ENCODE measurements around the gene HOXA3.

Gene HOXA3

DNA sequence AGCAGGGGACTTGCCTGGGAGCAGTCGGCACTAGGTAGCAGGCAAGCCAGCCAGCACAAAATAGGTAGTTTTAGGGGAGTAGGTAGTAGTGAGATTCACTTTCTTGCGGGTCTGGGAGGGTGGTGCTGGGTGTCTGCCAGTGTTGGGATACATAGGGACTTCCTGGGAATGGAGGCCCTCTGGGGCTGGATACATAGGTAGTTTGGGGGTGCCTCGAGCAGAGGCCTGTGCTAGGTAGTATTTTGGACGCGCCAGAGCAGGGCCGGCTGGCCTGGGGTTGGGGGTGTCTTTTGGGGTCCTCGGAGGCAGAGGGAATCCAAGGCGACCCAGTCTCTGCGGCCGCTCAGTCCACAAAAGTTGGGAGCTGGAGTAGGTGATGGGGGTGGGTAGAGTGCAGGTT is 2.0 kb upstream of the HOXA3 start:
- Histone ChIP-seq H3K9me3 (ENCODE audit: control insufficient read depth, low read length) (no peaks in the 10 kb centered on the region), H3K27me3 (replicated peaks; ENCODE audit: control insufficient read depth, insufficient read depth, low read length, poor library complexity, severe bottlenecking) (peaks cover 85% of the 10 kb centered on the region), H3K4me1 (ENCODE audit: control insufficient read depth, insufficient read depth, low read length, poor library complexity, severe bottlenecking) (peaks cover 50% of the 10 kb centered on the region), H3K36me3 (ENCODE audit: control insufficient read depth, insufficient read depth, low read length) (no peaks in the 10 kb centered on the region), H3K27ac (ENCODE audit: insufficient read depth, low read length, poor library complexity, severe bottlenecking) (no peak overlapping the region), H3K4me3 (ENCODE audit: insufficient read depth, low read depth, low read length, poor library complexity, severe bottlenecking) (no peak overlapping the region)
- no peak for DNase-seq

DNA sequence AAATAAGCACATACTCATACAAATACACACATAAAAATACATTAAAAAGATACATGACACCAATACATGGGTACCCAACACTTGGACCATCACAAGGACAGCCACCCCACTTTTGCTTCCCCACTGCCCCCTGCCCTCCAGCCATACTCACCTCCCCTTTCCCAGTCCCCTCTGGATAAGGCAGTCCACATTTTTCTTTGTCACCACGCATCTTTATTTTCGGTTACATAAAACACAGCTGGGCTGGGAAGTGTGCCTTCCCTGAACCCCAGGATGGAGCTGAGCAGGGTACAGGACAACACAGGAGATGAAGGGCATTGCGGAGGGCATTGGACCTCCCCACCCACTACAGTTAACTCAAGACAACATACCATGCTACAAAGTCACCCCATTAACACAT is 1.1 kb upstream of the HOXA3 start:
- Histone ChIP-seq H3K9me3 (ENCODE audit: control insufficient read depth, low read length) (no peaks in the 10 kb centered on the region), H3K4me1 (ENCODE audit: control insufficient read depth, insufficient read depth, low read length, poor library complexity, severe bottlenecking) (peaks cover 46% of the 10 kb centered on the region), H3K36me3 (ENCODE audit: control insufficient read depth, insufficient read depth, low read length) (no peaks in the 10 kb centered on the region), H3K27me3 (replicated peaks; ENCODE audit: control insufficient read depth, insufficient read depth, low read length, poor library complexity, severe bottlenecking) (peaks cover 89% of the 10 kb centered on the region), H3K27ac (ENCODE audit: insufficient read depth, low read length, poor library complexity, severe bottlenecking) (no peak overlapping the region), H3K4me3 (ENCODE audit: insufficient read depth, low read depth, low read length, poor library complexity, severe bottlenecking) (no peak overlapping the region)
- no peak for DNase-seq

DNA sequence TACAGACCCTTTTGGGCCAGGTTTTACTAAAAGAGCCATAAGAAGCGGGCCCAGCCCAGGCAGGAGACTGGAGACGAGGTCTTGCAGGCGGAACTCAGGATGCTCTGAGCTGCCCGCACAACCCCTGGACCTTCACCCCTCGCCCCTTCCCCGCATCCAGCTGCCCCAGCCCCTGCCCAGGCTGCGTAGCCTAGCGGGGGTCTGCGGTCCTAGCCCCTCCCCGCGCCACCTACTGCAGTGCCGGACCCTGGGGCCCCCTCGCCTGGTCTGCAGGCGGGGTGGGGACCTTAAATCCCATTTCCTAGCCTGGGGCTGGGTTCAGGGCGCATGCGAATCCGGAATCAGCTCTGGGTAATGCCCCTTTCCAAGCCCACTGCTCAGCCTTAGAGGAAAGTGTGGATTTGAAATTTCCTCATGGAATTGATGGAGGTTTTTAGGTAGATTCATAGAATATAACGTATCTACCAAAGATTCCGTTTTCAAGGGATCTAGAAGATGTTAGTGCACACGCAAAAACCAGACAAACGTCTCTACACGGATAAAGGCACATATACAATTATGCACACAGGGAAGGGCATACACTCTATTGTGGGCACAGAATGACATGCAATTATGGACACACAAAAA is 546 bp upstream of the HOXA3 start:
- peaks cover 91% of the 10 kb centered on the region for H3K27me3 ChIP-seq (replicated peaks; ENCODE audit: control insufficient read depth, insufficient read depth, low read length, poor library complexity, severe bottlenecking)
- no peak overlapping the region for H3K4me3 ChIP-seq (ENCODE audit: insufficient read depth, low read depth, low read length, poor library complexity, severe bottlenecking)
- H3K4me1 ChIP-seq (ENCODE audit: control insufficient read depth, insufficient read depth, low read length, poor library complexity, severe bottlenecking): peaks cover 42% of the 10 kb centered on the region

DNA sequence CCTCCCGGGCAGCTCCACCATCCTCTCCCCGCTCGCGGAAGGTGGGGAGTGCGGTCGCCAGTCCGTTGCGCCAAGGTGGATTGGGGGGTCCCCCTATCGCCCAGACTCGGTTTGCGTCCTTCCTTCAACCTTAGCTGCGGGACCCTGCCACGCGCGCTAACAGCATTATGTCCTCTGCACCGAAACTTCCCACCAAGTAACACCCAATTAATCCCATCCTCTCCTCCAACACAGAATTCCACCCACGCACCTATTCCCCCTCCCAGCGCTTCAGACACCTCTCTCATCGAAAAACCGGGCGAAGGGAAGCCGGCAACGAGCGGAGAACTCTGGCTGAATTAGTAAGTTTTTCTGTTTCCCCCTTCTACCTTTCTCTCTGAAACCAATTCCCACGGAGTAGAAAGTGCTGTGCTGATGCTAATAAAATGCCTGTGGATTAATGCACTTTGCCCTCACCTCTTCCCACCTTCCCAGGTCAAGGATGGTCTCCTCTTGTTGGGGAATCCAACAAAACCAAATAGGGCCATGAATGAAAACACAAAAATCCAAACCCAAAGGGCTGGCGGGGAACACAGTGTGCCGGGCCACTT is 947 bp downstream of the HOXA3 start:
- Histone ChIP-seq H3K4me3 (ENCODE audit: insufficient read depth, low read depth, low read length, poor library complexity, severe bottlenecking) (peak overlapping the region; percentile 48), H3K9me3 (ENCODE audit: control insufficient read depth, low read length) (no peaks in the 10 kb centered on the region), H3K27ac (ENCODE audit: insufficient read depth, low read length, poor library complexity, severe bottlenecking) (no peak overlapping the region), H3K27me3 (replicated peaks; ENCODE audit: control insufficient read depth, insufficient read depth, low read length, poor library complexity, severe bottlenecking) (peaks cover 92% of the 10 kb centered on the region), H3K36me3 (ENCODE audit: control insufficient read depth, insufficient read depth, low read length) (no peaks in the 10 kb centered on the region), H3K4me1 (ENCODE audit: control insufficient read depth, insufficient read depth, low read length, poor library complexity, severe bottlenecking) (peaks cover 45% of the 10 kb centered on the region)
- no peak for DNase-seq

More for the DNA sequence above, 546 bp upstream of the HOXA3 start:
- H3K36me3 ChIP-seq (ENCODE audit: control insufficient read depth, insufficient read depth, low read length): no peaks in the 10 kb centered on the region
- H3K27ac ChIP-seq (ENCODE audit: insufficient read depth, low read length, poor library complexity, severe bottlenecking): no peak overlapping the region
- H3K9me3 ChIP-seq (ENCODE audit: control insufficient read depth, low read length): no peaks in the 10 kb centered on the region
- DNase-seq: no peak

DNA sequence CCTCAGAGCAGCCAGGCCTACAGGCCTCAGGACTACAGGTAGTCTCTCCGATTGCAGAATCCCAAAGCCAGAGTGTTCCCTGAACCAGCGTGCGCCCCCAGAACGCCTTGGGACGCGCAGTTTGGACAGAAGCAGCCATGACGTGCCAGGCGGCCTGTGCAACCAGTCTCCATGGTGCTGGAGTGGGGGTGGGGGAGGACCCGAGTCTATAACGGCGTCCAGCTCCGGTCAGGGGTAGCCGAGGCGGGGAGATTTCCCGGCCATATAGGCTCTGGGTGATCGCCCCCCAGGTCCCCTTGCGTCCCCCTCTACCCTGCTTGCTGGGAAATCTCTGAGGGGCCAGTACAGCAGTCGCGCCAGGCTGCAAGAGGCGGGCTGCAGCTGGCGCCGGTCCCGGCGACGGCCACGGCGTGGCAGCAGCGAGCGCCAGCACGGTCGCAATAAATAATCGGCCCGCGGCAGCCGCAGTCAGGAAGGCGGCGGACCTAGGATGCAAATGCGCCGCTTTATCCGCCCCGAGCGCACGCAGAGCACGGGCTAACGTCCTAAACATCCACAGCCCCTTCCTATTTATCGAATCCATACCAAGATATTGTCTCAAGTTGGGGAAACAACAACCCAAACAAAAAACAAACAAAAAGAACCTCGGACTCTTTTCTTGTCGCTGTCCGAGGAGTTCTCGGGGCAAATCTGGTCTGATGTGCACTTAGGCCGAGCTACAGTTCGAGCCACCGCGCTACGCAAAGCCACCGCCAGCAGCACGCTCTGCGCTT is 1.6 kb downstream of the HOXA3 start:
- peaks cover 38% of the 10 kb centered on the region for H3K4me1 ChIP-seq (ENCODE audit: control insufficient read depth, insufficient read depth, low read length, poor library complexity, severe bottlenecking)

DNA sequence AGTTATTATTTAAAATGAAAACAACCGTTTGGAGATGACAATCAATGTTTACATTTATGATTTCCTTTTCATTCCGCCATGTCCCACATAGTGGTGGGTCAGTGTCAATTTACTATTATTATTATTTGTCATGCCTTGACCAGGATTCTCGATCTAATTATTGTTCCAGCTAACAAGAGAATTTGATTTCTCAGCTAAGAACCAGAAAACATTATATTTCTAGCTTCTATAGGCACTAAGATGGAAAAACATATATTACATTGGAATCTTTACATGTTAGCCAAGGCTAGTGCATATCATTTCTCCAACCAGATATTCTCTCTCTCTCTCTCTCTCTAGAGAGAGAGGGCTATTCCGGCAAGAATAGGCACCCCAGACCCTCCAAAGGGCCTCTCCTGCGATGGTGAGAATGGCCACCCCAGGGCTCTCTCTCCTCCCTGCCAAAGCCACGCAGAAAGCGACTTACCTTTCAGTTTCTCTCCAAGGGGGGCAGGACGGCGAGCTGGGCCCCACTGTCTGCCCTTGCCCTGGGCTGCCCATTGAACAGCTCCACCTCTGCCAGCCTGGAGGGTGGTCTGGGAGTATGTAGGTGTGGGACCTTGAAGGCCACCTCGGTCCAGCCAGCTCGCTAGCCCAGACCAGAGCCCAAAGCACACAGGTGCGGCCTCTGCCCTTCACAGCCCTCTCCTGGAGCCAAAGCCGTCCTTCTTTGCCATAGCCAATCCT is 2.4 kb downstream of the HOXA3 start:
- H3K9me3 ChIP-seq (ENCODE audit: control insufficient read depth, low read length): no peaks in the 10 kb centered on the region
- H3K4me3 ChIP-seq (ENCODE audit: insufficient read depth, low read depth, low read length, poor library complexity, severe bottlenecking): no peak overlapping the region
- peaks cover 78% of the 10 kb centered on the region for H3K27me3 ChIP-seq (replicated peaks; ENCODE audit: control insufficient read depth, insufficient read depth, low read length, poor library complexity, severe bottlenecking)
- H3K36me3 ChIP-seq (ENCODE audit: control insufficient read depth, insufficient read depth, low read length): no peaks in the 10 kb centered on the region
- peaks cover 31% of the 10 kb centered on the region for H3K4me1 ChIP-seq (ENCODE audit: control insufficient read depth, insufficient read depth, low read length, poor library complexity, severe bottlenecking)
- no peak overlapping the region for H3K27ac ChIP-seq (ENCODE audit: insufficient read depth, low read length, poor library complexity, severe bottlenecking)
- no peak for DNase-seq

More for the DNA sequence above, 1.6 kb downstream of the HOXA3 start:
- Histone ChIP-seq H3K9me3 (ENCODE audit: control insufficient read depth, low read length) (no peaks in the 10 kb centered on the region), H3K4me3 (ENCODE audit: insufficient read depth, low read depth, low read length, poor library complexity, severe bottlenecking) (peak overlapping the region; percentile 48), H3K27me3 (replicated peaks; ENCODE audit: control insufficient read depth, insufficient read depth, low read length, poor library complexity, severe bottlenecking) (peaks cover 85% of the 10 kb centered on the region), H3K36me3 (ENCODE audit: control insufficient read depth, insufficient read depth, low read length) (no peaks in the 10 kb centered on the region), H3K27ac (ENCODE audit: insufficient read depth, low read length, poor library complexity, severe bottlenecking) (no peak overlapping the region)
- DNase-seq: peak; percentile 42 to 48 (median 43)

DNA sequence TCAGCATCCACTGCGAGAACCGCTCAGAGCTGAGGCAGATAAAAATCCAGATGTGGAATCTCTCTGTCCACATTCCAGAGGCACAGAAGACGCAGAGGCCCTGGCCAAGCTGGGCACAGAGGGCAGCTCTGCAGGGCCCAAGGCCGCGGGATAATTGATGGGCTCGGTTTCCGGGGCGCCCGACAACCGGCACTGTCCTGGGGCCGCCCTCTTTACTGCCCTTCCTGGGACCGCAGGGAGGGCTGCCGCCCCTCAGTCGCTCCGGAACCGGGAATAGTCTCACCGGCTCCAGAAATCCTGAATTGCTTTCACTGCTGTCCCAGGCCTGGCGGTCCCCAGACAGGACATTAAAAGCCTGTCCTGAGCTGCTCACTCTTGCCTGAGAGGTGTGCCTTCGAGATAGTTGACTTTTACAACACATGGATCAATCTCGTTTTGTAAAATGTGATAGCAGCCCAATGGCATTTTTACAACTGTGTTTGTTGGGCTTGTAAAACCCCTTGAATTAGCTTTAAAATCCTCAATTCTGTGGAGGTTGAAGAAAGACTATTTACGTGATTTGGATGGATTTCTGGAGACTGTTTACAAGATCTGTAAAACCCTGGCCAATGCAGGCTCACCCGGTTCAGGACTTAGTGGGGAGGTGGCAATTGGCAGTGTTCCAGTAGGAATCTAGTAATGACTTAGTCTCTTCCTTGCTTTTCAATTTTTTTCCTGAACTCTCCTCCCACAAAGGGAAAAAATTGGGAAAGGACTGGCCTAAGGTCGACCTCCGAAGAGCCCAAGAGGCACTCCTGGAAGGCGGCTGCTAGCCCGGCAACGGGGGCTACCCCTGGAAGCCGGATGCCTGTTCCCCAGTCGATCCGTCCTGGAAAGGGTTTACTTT is 3.4 kb downstream of the HOXA3 start:
- DNase-seq: no peak
- Histone ChIP-seq H3K4me3 (ENCODE audit: insufficient read depth, low read depth, low read length, poor library complexity, severe bottlenecking) (no peak overlapping the region), H3K4me1 (ENCODE audit: control insufficient read depth, insufficient read depth, low read length, poor library complexity, severe bottlenecking) (peaks cover 25% of the 10 kb centered on the region), H3K9me3 (ENCODE audit: control insufficient read depth, low read length) (no peaks in the 10 kb centered on the region), H3K27me3 (replicated peaks; ENCODE audit: control insufficient read depth, insufficient read depth, low read length, poor library complexity, severe bottlenecking) (peaks cover 71% of the 10 kb centered on the region), H3K27ac (ENCODE audit: insufficient read depth, low read length, poor library complexity, severe bottlenecking) (no peak overlapping the region), H3K36me3 (ENCODE audit: control insufficient read depth, insufficient read depth, low read length) (no peaks in the 10 kb centered on the region)

DNA sequence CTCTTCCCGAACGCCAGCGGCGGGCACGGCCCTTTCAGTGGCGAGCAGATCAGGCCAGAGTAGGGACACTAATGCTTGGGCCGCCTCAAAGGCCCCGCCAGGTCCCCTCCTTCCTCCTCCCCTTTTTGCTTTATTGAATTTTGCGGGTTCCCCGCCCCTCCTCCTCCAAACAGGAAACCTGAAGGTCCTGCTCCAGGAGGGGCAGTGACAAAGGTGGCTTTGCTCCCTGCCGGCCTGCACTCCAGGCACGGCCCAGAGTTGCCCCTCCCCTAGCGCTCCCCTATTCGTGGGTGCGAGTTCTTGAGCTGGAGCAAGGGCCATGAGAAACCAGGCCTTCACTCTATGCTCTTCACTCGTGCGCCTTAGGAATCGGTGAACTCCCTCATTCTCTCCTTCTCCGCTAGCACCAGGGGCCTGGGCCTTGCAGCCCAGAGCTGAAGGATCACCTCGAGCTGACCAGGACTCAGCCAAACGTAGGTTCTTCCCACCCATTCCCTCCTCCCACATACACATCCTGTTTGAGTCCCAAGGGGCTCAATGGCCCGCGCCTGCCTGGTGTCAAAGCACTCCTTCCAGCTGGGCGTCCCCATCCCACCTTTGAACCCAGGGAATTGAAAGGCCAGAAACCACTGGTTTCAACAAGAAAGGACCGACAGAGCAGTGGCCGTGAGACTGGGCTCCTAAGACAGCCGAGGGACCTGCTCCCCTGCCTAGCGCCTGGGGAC is 4.2 kb downstream of the HOXA3 start:
- Histone ChIP-seq H3K9me3 (ENCODE audit: control insufficient read depth, low read length) (no peaks in the 10 kb centered on the region), H3K27me3 (replicated peaks; ENCODE audit: control insufficient read depth, insufficient read depth, low read length, poor library complexity, severe bottlenecking) (peaks cover 66% of the 10 kb centered on the region), H3K4me1 (ENCODE audit: control insufficient read depth, insufficient read depth, low read length, poor library complexity, severe bottlenecking) (peaks cover 25% of the 10 kb centered on the region), H3K4me3 (ENCODE audit: insufficient read depth, low read depth, low read length, poor library complexity, severe bottlenecking) (no peak overlapping the region), H3K36me3 (ENCODE audit: control insufficient read depth, insufficient read depth, low read length) (no peaks in the 10 kb centered on the region), H3K27ac (ENCODE audit: insufficient read depth, low read length, poor library complexity, severe bottlenecking) (no peak overlapping the region)
- no peak for DNase-seq

Measured in effector memory CD4-positive, alpha-beta T cell (primary cell).